MM.1S (cell line): ENCODE data around the gene CDC6.

Experiments used
- CTCF ChIP-seq: fragments of 300-600 bp; sonication (generic); IDR thresholded peaks from 2 replicates; pipeline ENCODE4 v1.5.1; 2016; ENCODE audit warnings: antibody characterized with exemption, low read length, mixed read lengths
- EZH2 ChIP-seq: fragments of 300-600 bp; sonication (generic); optimal IDR thresholded peaks from 2 replicates; pipeline ENCODE3; 2017; ENCODE audit warnings: low read depth, mild to moderate bottlenecking, antibody characterized with exemption, low read length, mixed read lengths

- TF ChIP-seq CTCF (no peak), EZH2 (no peak)
Measured at GRCh38 chr17:40278414-40278813, 9.3 kb upstream of the CDC6 start.
